Spleen (tissue), 11 donors: Measurements from ENCODE around the gene FAM110A. TPM values are rescaled to one million over a fixed set of nuclear protein-coding genes. Genes with fewer than 3 reads are reported as not detected.

Source experiments
- DNase-seq: peaks from one replicate; pipeline ENCODE4 v3.0.0-alpha.2; 2020
- H3K27ac ChIP-seq, 8 donors: fragments of 200-600 bp; sonication (generic) in 7 of 8; 1 replicate in 4 of 8; 2 replicates in 4 of 8; pipeline versions ENCODE4 v1.5.0 to v1.8.0; 2016 to 2021; ENCODE audit warnings: inconsistent platforms in 4 of 8, mild to moderate bottlenecking in 4 of 8, moderate library complexity in 1 of 8
- H3K27me3 ChIP-seq, 7 donors: fragments of 200-600 bp; sonication (generic) in 6 of 7; replicated peaks in 1 of 7; 1 replicate in 4 of 7; 2 replicates in 3 of 7; pipeline versions ENCODE4 v1.5.0 to v1.8.0; 2016 to 2021; ENCODE audit warnings: inconsistent platforms in 3 of 7, mild to moderate bottlenecking in 1 of 7
- H3K36me3 ChIP-seq, 6 donors: fragments of 200-600 bp; sonication (generic) in 5 of 6; 1 replicate in 4 of 6; 2 replicates in 2 of 6; pipeline versions ENCODE4 v1.5.0 to v1.8.0; 2016 to 2021; ENCODE audit warnings: inconsistent platforms in 2 of 6
- H3K4me1 ChIP-seq, 6 donors: fragments of 200-600 bp; sonication (generic) in 5 of 6; 1 replicate in 3 of 6; 2 replicates in 3 of 6; pipeline versions ENCODE4 v1.5.0 to v1.8.0; 2016 to 2021; ENCODE audit warnings: inconsistent platforms in 3 of 6
- H3K4me3 ChIP-seq, 8 donors: fragments of 200-600 bp; sonication (generic) in 7 of 8; 1 replicate in 4 of 8; 2 replicates in 4 of 8; pipeline versions ENCODE4 v1.5.0 to v1.8.0; 2016 to 2021; ENCODE audit warnings: inconsistent platforms in 4 of 8, mild to moderate bottlenecking in 4 of 8, moderate library complexity in 2 of 8
- H3K9me3 ChIP-seq, 8 donors: fragments of 200-600 bp; sonication (generic) in 7 of 8; 1 replicate in 4 of 8; 2 replicates in 4 of 8; pipeline versions ENCODE4 v1.5.0 to v1.8.0; 2016 to 2021; ENCODE audit warnings: inconsistent platforms in 4 of 8
- POLR2A ChIP-seq, 3 donors: fragments of 450-650 bp; IDR thresholded peaks; one replicate each; pipeline ENCODE4 v1.5.1; 2017; ENCODE audit warnings: antibody characterized with exemption in 3 of 3, mild to moderate bottlenecking in 1 of 3
- POLR2AphosphoS5 ChIP-seq, 3 donors: sonication (generic); formaldehyde crosslinking; IDR thresholded peaks; one replicate each; pipeline ENCODE4 v1.5.1; 2017; ENCODE audit warnings: antibody characterized with exemption in 3 of 3
- whole genome bisulfite sequencing, 5 donors: extraction: QIAGEN DNeasy Blood & Tissue Kit in 3 of 5; methylation state at CpG; one replicate each; pipeline versions ENCODE4 v1.1.5 to v1.1.7; 2013 to 2018; 5-methylcytosine and 5-hydroxymethylcytosine counted together
- intact Hi-C: fragments of 100-400 bp; cut with DNase I; formaldehyde crosslinking; loops from one replicate; pipeline ENCODE4 v1.15.0; 2023; ENCODE audit warnings: low total_unique reads
- polyA plus RNA-seq, 3 donors: library from polyadenylated mRNA; stranded (reverse); fragments of 200-250 nt; gene quantifications; one replicate each; pipeline ENCODE4 v1.2.1, GENCODE V29; 2013
- total RNA-seq, 7 donors: library from RNA; depleted of rRNA in 3 of 7; stranded (reverse); fragments of >200 nt in 3 of 7; fragmentation: NEBNext Ultra II Directional in 4 of 7; extraction: Animal tissue kit (Norgen Biotek cat#: 25700) in 4 of 7; gene quantifications; one replicate each; pipeline versions ENCODE4 v1.1.0 to v1.2.1, GENCODE V29; 2016 to 2021
- TF ChIP-seq, protein P1 (sequence below), 11 experiments: fragments of 200-600 bp in 7 of 11; fragments of 450-650 bp in 4 of 11; sonication (generic) in 4 of 11; IDR thresholded peaks in 8 of 11; conservative IDR thresholded peaks in 3 of 11; 1 replicate in 7 of 11; 2 replicates in 4 of 11; pipeline versions ENCODE4 v1.4.0 to v1.8.0; 2016 to 2021; ENCODE audit warnings: antibody characterized with exemption in 11 of 11, inconsistent platforms in 4 of 11, mild to moderate bottlenecking in 1 of 11
- donor health status: healthy with polysubstance abuse.
- donor health status: DM: no; HTN: no; CAD: no; lungs with moderate emphysema.
- donor health status: DM: no; HTN: no; CAD: no.
- donor health status: Bipolar disorder and iron deficiency.
- donor health status: healthy.
- donor health status: DM: no; HTN: no; CAD: no.
- donor health status: DM: yes; HTN: yes; CAD: no.

FAM110A gene
- total and polyA plus RNA-seq, 10 donors: 11.3 to 32.0 (median 23.2) TPM

- no peak for DNase-seq
- Histone ChIP-seq H3K9me3 (no peaks in the 10 kb centered on the region), H3K36me3 (peaks cover 0 to 29% (median 2%) of the 10 kb centered on the region in 6 donors), H3K4me1 (peaks cover 0 to 76% (median 26%) of the 10 kb centered on the region in 6 donors), H3K27me3 (no peaks in the 10 kb centered on the region), H3K27ac (no peak overlapping the region), H3K4me3 (no peak overlapping the region)
- intact Hi-C loops: no loop called here
- TF ChIP-seq POLR2A (IDR thresholded peaks at IDR 0.05) (no peak), POLR2AphosphoS5 (IDR thresholded peaks at IDR 0.05) (no peak)
- TF ChIP-seq, protein P1, sequence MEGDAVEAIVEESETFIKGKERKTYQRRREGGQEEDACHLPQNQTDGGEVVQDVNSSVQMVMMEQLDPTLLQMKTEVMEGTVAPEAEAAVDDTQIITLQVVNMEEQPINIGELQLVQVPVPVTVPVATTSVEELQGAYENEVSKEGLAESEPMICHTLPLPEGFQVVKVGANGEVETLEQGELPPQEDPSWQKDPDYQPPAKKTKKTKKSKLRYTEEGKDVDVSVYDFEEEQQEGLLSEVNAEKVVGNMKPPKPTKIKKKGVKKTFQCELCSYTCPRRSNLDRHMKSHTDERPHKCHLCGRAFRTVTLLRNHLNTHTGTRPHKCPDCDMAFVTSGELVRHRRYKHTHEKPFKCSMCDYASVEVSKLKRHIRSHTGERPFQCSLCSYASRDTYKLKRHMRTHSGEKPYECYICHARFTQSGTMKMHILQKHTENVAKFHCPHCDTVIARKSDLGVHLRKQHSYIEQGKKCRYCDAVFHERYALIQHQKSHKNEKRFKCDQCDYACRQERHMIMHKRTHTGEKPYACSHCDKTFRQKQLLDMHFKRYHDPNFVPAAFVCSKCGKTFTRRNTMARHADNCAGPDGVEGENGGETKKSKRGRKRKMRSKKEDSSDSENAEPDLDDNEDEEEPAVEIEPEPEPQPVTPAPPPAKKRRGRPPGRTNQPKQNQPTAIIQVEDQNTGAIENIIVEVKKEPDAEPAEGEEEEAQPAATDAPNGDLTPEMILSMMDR (IDR thresholded peaks at IDR 0.05 in 8 of 11, conservative IDR thresholded peaks at IDR 0.05 in 3 of 11): no peak
- 27 to 44% (median 38%) methylated on average over 9 to 11 of the region's 11 CpGs for WGBS, 5 donors
These were observed 22.2 kb downstream of the FAM110A start for GRCh38 chr20:855466-856360.

GRCh38 chr20:856361-856775 is 22.9 kb downstream of the FAM110A start:
- intact Hi-C loops: no loop called here
- WGBS, 5 donors: 32 to 48% (median 37%) methylated on average over 12 of the region's 12 CpGs
- Histone ChIP-seq H3K4me1 (peaks cover 0 to 70% (median 26%) of the 10 kb centered on the region in 6 donors), H3K9me3 (no peaks in the 10 kb centered on the region), H3K4me3 (no peak overlapping the region), H3K36me3 (peaks cover 0 to 29% (median under 1%) of the 10 kb centered on the region in 6 donors), H3K27me3 (no peaks in the 10 kb centered on the region), H3K27ac (no peak overlapping the region)
- TF ChIP-seq POLR2A (IDR thresholded peaks at IDR 0.05): no peak
- TF ChIP-seq POLR2AphosphoS5 (IDR thresholded peaks at IDR 0.05): no peak
- no peak for DNase-seq

DNA sequence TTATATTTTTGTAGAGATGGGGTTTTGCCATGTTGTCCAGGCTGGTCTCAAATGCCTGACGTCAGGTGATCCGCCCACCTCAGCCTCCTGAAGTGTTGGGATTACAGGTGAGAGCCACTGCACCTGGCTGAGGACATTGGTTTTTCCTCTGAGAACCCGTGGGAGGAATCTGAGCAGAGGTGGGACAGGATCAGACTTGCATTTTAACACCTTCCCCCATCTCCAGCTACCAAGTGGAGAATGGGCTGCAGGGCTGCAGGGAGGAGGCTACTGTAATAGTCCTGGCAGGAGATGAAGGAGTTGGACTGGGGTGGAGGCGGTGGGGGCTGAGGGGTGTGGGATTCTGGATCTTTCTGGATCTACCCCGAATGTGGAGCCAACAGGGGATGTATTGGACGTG is 24.5 kb downstream of the FAM110A start:
- DNase-seq: no peak
- no peak overlapping the region for H3K27ac ChIP-seq
- no peaks in the 10 kb centered on the region for H3K9me3 ChIP-seq
- intact Hi-C loops: no loop called here
- peaks cover 0 to 57% (median 26%) of the 10 kb centered on the region in 6 donors for H3K4me1 ChIP-seq
- 84 to 90% (median 86%) methylated on average over 6 of the region's 6 CpGs for WGBS, 5 donors
- peaks cover 0 to 18% (median 0%) of the 10 kb centered on the region in 6 donors for H3K36me3 ChIP-seq
- no peak overlapping the region for H3K4me3 ChIP-seq
- TF ChIP-seq, protein P1 (IDR thresholded peaks at IDR 0.05 in 8 of 11, conservative IDR thresholded peaks at IDR 0.05 in 3 of 11): no peak
- TF ChIP-seq POLR2AphosphoS5 (IDR thresholded peaks at IDR 0.05) (no peak), POLR2A (IDR thresholded peaks at IDR 0.05) (no peak)
- no peaks in the 10 kb centered on the region for H3K27me3 ChIP-seq

- 50 to 58% (median 56%) methylated on average over 3 of the region's 3 CpGs for WGBS, 5 donors
These were observed 26.3 kb downstream of the FAM110A start for GRCh38 chr20:859751-860231.

More at GRCh38 chr20:859751-860231, 26.3 kb downstream of the FAM110A start:
- H3K27me3 ChIP-seq: no peaks in the 10 kb centered on the region
- no peaks in the 10 kb centered on the region for H3K9me3 ChIP-seq
- TF ChIP-seq POLR2AphosphoS5 (IDR thresholded peaks at IDR 0.05): no peak
- no peak for TF ChIP-seq POLR2A (IDR thresholded peaks at IDR 0.05)
- TF ChIP-seq, protein P1 (IDR thresholded peaks at IDR 0.05 in 8 of 11, conservative IDR thresholded peaks at IDR 0.05 in 3 of 11): no peak
- H3K4me1 ChIP-seq: peaks cover 0 to 42% (median 22%) of the 10 kb centered on the region in 6 donors
- no peak for DNase-seq
- H3K4me3 ChIP-seq: no peak overlapping the region
- H3K36me3 ChIP-seq: peaks cover 0 to 11% (median 0%) of the 10 kb centered on the region in 6 donors
- intact Hi-C loops: no loop called here
- no peak overlapping the region for H3K27ac ChIP-seq
